Measurements from ENCODE around the gene GLT1D1. TPM values are rescaled to one million over a fixed set of nuclear protein-coding genes. Genes with fewer than 3 reads are reported as not detected.

Gene GLT1D1
- total and polyA plus RNA-seq, 2 donors (not counting 3 experiments of a cell fraction or from before 2014, with no cell fraction given): not detected

DNA sequence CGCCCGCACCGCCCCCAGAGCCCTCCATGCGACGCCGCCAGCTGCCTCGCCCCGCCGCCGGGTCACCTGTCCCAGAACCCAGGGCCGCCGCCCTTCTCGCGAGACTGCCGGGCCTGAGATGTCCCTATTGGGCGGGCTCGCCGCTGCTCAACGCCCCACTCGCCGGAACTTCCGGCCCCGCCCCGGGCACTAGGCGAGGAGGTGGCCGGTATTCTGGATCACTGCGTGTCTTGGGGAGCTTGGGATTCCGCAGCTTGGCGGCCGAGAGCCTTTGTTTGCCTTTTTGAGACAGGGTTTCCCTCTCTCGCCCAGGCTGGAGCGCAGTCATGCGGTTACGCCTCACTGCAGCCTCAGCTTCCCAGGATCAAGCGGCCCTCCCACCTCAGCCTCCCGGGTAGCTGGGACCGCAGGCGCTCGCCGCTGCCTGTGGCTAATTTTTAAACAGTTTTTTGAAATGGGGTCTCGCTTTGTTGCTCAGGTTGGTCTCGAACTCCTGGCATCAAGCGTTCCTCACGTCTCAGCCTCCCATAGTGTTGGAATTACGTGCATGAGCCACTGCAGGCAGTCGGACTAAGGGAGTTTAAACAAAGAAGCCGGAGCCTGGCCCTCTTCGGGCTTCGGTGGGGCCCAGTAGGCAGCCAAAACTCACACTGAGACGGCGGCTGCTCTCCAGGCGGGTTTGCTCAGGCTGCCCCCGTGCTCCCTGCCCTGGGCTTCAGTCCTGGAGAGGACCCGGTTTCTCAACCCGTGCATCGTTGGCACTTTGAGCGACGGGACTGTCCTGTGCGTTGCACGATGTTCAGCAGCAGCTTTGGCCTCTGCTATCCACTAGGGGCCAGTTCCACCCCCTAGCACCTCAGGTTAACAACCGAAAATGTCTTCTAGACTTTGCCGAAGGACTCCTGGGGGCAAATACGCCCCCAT is 29.1 kb upstream of the GLT1D1 start, which contains the start of gene SLC15A4:
TSS of gene SLC15A4 (minus strand) at position 43 of the 924 bp plus-strand sequence. CDS start at position 28, 15 bp downstream.
- TF ChIP-seq POLR2A (IDR thresholded peaks at IDR 0.05; ENCODE audit: low read depth, low read length): peak; percentile 94
- no peak for TF ChIP-seq EZH2 (IDR thresholded peaks at IDR 0.05; ENCODE audit: borderline replicate concordance, low read depth, low read length, severe bottlenecking)
- TF ChIP-seq, protein P1, sequence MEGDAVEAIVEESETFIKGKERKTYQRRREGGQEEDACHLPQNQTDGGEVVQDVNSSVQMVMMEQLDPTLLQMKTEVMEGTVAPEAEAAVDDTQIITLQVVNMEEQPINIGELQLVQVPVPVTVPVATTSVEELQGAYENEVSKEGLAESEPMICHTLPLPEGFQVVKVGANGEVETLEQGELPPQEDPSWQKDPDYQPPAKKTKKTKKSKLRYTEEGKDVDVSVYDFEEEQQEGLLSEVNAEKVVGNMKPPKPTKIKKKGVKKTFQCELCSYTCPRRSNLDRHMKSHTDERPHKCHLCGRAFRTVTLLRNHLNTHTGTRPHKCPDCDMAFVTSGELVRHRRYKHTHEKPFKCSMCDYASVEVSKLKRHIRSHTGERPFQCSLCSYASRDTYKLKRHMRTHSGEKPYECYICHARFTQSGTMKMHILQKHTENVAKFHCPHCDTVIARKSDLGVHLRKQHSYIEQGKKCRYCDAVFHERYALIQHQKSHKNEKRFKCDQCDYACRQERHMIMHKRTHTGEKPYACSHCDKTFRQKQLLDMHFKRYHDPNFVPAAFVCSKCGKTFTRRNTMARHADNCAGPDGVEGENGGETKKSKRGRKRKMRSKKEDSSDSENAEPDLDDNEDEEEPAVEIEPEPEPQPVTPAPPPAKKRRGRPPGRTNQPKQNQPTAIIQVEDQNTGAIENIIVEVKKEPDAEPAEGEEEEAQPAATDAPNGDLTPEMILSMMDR (IDR thresholded peaks at IDR 0.05; ENCODE audit: extremely low read depth in 1 of 2, insufficient read depth in 1 of 2, low read depth in 1 of 2, low read length in 2 of 2): peak in 1 of 2 donors; percentile 7
- TF ChIP-seq POLR2AphosphoS5 (IDR thresholded peaks at IDR 0.05; ENCODE audit: insufficient read depth, low read depth, low read length): peak; percentile 96
- peak; percentile 90 for FAIRE-seq
- peaks cover 0 to 4% of the 10 kb centered on the region in 2 experiments for H3K36me3 ChIP-seq (ENCODE audit: control insufficient read depth in 2 of 2, extremely low read depth in 1 of 2, insufficient read depth in 2 of 2, low read length in 2 of 2)
- H3K9me3 ChIP-seq (replicated peaks; ENCODE audit: control insufficient read depth, insufficient read depth, low read length): no peaks in the 10 kb centered on the region
- DNase-seq (ENCODE audit: low read depth, low spot score): peak; percentile 85
- H3K4me1 ChIP-seq (ENCODE audit: control insufficient read depth, extremely low read depth, insufficient read depth, low read length): peaks cover 2% of the 10 kb centered on the region
- H4K20me1 ChIP-seq (replicated peaks; ENCODE audit: control insufficient read depth, extremely low read depth, insufficient read depth, low read length): no peaks in the 10 kb centered on the region
- dilution Hi-C loops (cut with MboI; ENCODE audit: extremely low pct_ligation_motif_present, low sequenced_read_pairs): no loop called here
- POLR2A ChIA-PET: no interaction called here
- peak within 1 kb of the TSS; percentile 81 for H3K9ac ChIP-seq (replicated peaks; ENCODE audit: extremely low read depth, insufficient read depth, low read length)
- peak within 1 kb of the TSS; percentile 55 for H3K27ac ChIP-seq (ENCODE audit: insufficient read depth, low read depth, low read length)
- H3K9me1 ChIP-seq (replicated peaks; ENCODE audit: control insufficient read depth, extremely low read depth, insufficient read depth, low read length): no peaks in the 10 kb centered on the region
- intact Hi-C loops (cut with micrococcal nuclease): loop anchor here (1.0 to 2.0 kb wide), 3 partner anchors 23 to 42 kb away; no protein-coding TSS in a partner anchor
- peak within 1 kb of the TSS; percentile 98 for H2AFZ ChIP-seq (ENCODE audit: low read depth, low read length)
- TSS peak; percentile 90 for BruUV-seq (replicated peaks)
- CTCF ChIA-PET: interaction anchor here (1.4 to 1.5 kb wide), 3 partner anchors 26 to 41 kb away, joined by 4 to 9 read pairs (median 7); no protein-coding TSS in a partner anchor
- H3K4me3 ChIP-seq (replicated peaks in 1 of 3; ENCODE audit: insufficient read depth in 1 of 3, low read depth in 1 of 3, low read length in 3 of 3): peak within 1 kb of the TSS; percentile 67 to 90 (median 67)
- peaks cover 40% of the 10 kb centered on the region for H3K79me2 ChIP-seq (ENCODE audit: control insufficient read depth, insufficient read depth, low read length)
- H3K4me2 ChIP-seq (ENCODE audit: insufficient read depth, low read length): peak within 1 kb of the TSS; percentile 75
- no peaks in the 10 kb centered on the region for H3K27me3 ChIP-seq (ENCODE audit: control insufficient read depth in 2 of 2, insufficient read depth in 2 of 2, low read length in 2 of 2)

Measured in endothelial cell of umbilical vein (primary cell).